ENCODE data around the gene GAS7. TPM values are rescaled to one million over a fixed set of nuclear protein-coding genes. Genes with fewer than 3 reads are reported as not detected.

Gene GAS7
- total RNA-seq, 3 donors from 2014 or later = 0.30 to 1.6 (median 0.82) TPM

DNA sequence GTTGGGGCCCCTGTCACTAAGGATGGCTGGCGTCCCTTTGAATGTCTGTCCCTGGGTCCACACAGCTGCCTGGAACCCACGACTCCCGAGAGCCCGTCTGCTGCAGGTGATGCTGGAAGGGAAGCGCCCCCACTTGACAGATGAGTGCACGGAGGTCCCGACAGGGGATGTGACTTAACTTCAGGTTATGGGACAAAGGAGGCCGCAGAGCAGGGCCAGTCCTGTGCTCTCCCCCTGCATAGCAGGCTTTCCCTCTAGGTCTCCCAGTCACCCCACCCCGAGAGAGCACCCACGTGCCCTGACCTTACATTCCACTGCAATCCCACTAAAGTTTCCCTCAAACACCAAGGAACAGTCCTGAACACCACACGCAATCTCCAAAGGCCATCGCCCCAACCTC is 287.3 kb downstream of the GAS7 start:
- no peaks in the 10 kb centered on the region for H3K9me3 Mint-ChIP-seq
- no peak overlapping the region for H3K4me3 Mint-ChIP-seq
- no peaks in the 10 kb centered on the region for H3K36me3 Mint-ChIP-seq (ENCODE audit: insufficient read depth)
- no peaks in the 10 kb centered on the region for H3K27me3 Mint-ChIP-seq (ENCODE audit: low read depth)
- DNase-seq (no peak), ATAC-seq (no peak)
- H3K4me1 Mint-ChIP-seq (ENCODE audit: low read depth) = no peaks in the 10 kb centered on the region

DNA sequence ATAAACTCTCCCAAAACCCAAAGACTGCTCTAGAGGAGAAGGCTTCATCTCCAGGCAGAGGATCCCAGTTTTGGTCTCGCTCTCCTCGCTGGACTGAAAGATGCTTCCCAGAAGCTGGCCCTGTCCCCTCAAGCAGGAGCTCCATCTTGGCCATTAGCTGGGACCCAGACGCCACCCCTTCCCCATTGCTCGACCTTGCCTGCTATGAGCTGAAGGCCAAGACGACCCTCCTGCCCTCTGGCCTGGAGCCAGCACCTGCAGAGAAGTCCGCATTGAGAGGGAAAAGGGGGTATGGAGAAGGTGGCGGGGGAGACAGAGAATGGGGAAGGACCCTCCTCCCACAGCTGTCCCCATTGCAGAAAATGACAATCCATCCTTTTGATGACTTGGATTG is 289.8 kb downstream of the GAS7 start:
- ATAC-seq (no peak), DNase-seq (no peak)
- H3K4me1 Mint-ChIP-seq (ENCODE audit: low read depth) = no peaks in the 10 kb centered on the region
- no peaks in the 10 kb centered on the region for H3K9me3 Mint-ChIP-seq
- H3K36me3 Mint-ChIP-seq (ENCODE audit: insufficient read depth) = no peaks in the 10 kb centered on the region
- H3K4me3 Mint-ChIP-seq = no peak overlapping the region
- no peaks in the 10 kb centered on the region for H3K27me3 Mint-ChIP-seq (ENCODE audit: low read depth)

GRCh38 chr17:9907883-9908648 is 290.3 kb downstream of the GAS7 start:
- no peak for DNase-seq
- Mint-ChIP-seq H3K27me3 (ENCODE audit: low read depth) (no peaks in the 10 kb centered on the region), H3K4me1 (ENCODE audit: low read depth) (no peaks in the 10 kb centered on the region), H3K4me3 (no peak overlapping the region), H3K9me3 (no peaks in the 10 kb centered on the region), H3K36me3 (ENCODE audit: insufficient read depth) (no peaks in the 10 kb centered on the region)
- no peak for ATAC-seq

DNA sequence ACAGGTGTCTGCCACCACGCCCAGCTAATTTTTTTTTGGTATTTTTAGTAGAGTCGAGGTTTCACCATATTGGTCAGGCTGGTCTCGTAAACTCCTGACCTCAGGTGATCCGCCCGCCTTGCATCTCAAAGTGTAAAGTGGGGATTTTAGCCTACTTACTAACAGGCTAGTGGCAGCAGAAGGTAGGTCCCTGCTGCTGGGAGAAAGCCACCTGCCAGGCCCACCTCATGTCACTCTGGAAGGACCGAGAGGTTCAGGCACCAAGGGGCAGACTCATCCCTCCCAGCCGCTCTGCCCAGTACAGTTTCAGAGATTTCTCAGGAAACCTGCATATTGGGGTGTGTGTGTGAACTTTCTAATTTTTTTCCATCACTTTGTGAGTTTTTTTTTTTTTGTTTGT is 291.3 kb downstream of the GAS7 start:
- DNase-seq (no peak), ATAC-seq (no peak)
- no peaks in the 10 kb centered on the region for H3K4me1 Mint-ChIP-seq (ENCODE audit: low read depth)
- no peaks in the 10 kb centered on the region for H3K36me3 Mint-ChIP-seq (ENCODE audit: insufficient read depth)
- H3K9me3 Mint-ChIP-seq = no peaks in the 10 kb centered on the region
- no peaks in the 10 kb centered on the region for H3K27me3 Mint-ChIP-seq (ENCODE audit: low read depth)
- no peak overlapping the region for H3K4me3 Mint-ChIP-seq

- H3K27me3 Mint-ChIP-seq (ENCODE audit: low read depth) = no peaks in the 10 kb centered on the region
- no peaks in the 10 kb centered on the region for H3K9me3 Mint-ChIP-seq
- DNase-seq = no peak
- H3K4me3 Mint-ChIP-seq = no peak overlapping the region
- no peaks in the 10 kb centered on the region for H3K36me3 Mint-ChIP-seq (ENCODE audit: insufficient read depth)
- no peak for ATAC-seq
- no peaks in the 10 kb centered on the region for H3K4me1 Mint-ChIP-seq (ENCODE audit: low read depth)
Measured at GRCh38 chr17:9906616-9907015, 291.8 kb downstream of the GAS7 start.

DNA sequence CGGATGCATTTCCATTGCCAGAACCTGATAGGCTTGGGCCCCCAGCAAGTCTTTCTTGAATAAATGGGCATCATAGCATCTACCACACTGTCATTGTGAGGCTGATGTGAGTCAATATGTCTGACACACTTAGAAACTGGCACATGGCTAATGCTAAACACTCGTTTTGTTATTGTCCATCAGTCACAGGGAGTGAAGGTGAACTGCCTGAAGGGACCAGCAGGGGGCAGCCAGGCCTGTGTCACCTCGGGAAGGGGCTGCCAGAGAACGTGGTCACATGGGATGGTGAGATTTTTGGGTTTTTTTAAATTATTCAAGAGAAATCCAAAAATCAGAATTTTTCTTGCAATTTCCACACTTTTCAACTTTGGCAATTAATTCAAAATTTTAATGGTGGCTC is 292.5 kb downstream of the GAS7 start:
- Mint-ChIP-seq H3K4me1 (ENCODE audit: low read depth) (no peaks in the 10 kb centered on the region), H3K9me3 (no peaks in the 10 kb centered on the region), H3K27me3 (ENCODE audit: low read depth) (peaks cover 3% of the 10 kb centered on the region), H3K4me3 (no peak overlapping the region), H3K36me3 (ENCODE audit: insufficient read depth) (no peaks in the 10 kb centered on the region)
- ATAC-seq = peak in 1 of 2 donors; percentile 55
- no peak for DNase-seq

DNA sequence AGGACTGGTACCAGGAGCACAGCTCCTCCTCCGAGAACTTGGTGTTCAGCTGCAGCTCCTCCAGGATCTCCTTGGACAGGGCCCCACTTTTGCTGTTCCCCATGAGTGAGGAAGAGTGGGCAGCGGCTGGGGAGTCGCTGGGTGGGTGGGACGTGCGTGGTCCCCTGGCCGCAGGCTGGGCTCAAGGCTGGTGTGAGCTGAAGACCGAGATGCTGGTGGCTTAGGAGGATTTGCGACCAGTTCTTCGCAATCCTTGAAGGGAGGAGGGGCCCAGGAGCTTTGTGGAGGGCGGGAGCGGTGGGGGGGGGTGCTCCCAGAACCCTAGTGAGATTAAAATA is 293.4 kb downstream of the GAS7 start, which contains the start of gene RCVRN:
RCVRN (minus strand) TSS at position 194 of the 338 bp plus-strand sequence; CDS start at position 103, 91 bp downstream.
- Mint-ChIP-seq H3K36me3 (ENCODE audit: insufficient read depth) (no peaks in the 10 kb centered on the region), H3K9me3 (no peaks in the 10 kb centered on the region), H3K4me1 (ENCODE audit: low read depth) (no peaks in the 10 kb centered on the region), H3K4me3 (no peak within 1 kb of the TSS), H3K27me3 (ENCODE audit: low read depth) (peaks cover 6% of the 10 kb centered on the region)
- no peak for DNase-seq
- no peak for ATAC-seq

DNA sequence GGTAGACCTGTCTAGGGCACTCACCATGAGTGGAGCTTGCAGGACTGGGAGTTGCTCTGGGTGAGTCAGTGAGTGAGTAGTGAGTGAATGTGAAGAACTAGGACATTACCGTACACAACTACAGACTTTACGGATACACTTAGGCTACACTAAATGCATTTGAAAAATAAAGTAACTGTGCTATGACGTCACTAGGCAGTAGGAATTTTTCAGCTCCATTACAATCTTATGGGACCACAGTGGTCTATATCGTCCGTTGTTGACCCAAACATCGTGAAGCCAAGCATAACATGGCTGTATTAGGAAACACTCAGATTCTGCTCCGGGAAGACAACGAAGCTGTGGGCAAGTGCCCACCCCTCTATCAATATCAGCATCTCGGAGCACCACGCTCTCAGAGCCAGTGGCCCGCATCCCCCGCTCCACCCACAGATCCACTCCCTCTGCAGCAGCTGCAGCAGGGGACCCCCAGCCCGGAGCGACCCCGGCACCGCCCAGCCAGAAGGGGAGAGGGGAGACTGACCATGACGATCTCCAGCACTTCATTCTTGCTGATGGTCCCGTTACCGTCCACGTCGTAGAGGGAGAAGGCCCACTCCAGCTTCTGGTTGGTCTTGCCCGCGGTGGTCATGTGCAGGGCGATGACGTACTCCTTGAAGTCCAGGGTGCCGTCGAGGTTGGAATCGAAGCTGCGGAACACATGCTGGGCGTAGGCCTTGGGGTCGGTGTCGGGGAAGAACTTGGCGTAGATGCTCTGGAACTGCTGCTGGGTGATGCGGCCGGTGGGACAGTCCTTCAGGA is 293.9 kb downstream of the GAS7 start:
- ATAC-seq = no peak
- DNase-seq = no peak
- Mint-ChIP-seq H3K27me3 (ENCODE audit: low read depth) (peaks cover 6% of the 10 kb centered on the region), H3K36me3 (ENCODE audit: insufficient read depth) (no peaks in the 10 kb centered on the region), H3K9me3 (no peaks in the 10 kb centered on the region), H3K4me1 (ENCODE audit: low read depth) (no peaks in the 10 kb centered on the region), H3K4me3 (no peak overlapping the region)

DNA sequence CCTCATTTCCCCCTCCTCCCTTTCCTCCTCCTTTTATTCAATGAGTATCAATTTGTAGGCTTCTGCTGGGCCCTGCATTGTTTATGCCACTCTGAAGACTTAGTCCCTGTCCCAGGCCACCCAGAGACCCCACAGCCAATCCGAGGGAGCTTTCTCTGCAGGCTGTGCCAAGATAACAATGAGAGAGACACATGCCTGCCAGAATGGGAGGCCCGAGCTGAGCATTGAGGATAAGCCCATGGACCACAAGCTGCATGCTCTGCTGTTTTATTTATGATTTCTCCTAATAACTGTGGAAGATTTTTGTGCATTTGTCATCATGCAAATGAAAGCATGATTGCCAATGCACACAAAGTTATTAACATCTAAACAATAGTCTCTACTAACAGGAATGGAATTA is 296.3 kb downstream of the GAS7 start:
- H3K4me3 Mint-ChIP-seq = no peak overlapping the region
- peaks cover 11% of the 10 kb centered on the region for H3K27me3 Mint-ChIP-seq (ENCODE audit: low read depth)
- H3K9me3 Mint-ChIP-seq = no peaks in the 10 kb centered on the region
- no peaks in the 10 kb centered on the region for H3K36me3 Mint-ChIP-seq (ENCODE audit: insufficient read depth)
- H3K4me1 Mint-ChIP-seq (ENCODE audit: low read depth) = no peaks in the 10 kb centered on the region
- no peak for ATAC-seq
- no peak for DNase-seq

- DNase-seq (no peak), ATAC-seq (no peak)
- H3K4me3 Mint-ChIP-seq = no peak overlapping the region
- H3K36me3 Mint-ChIP-seq (ENCODE audit: insufficient read depth) = no peaks in the 10 kb centered on the region
- peaks cover 11% of the 10 kb centered on the region for H3K27me3 Mint-ChIP-seq (ENCODE audit: low read depth)
- H3K9me3 Mint-ChIP-seq = no peaks in the 10 kb centered on the region
- H3K4me1 Mint-ChIP-seq (ENCODE audit: low read depth) = no peaks in the 10 kb centered on the region
Measured at GRCh38 chr17:9900784-9901183, 297.6 kb downstream of the GAS7 start.

GRCh38 chr17:9900044-9900594 is 298.3 kb downstream of the GAS7 start:
- Mint-ChIP-seq H3K4me1 (ENCODE audit: low read depth) (no peaks in the 10 kb centered on the region), H3K4me3 (no peak overlapping the region), H3K9me3 (no peaks in the 10 kb centered on the region), H3K27me3 (ENCODE audit: low read depth) (peaks cover 11% of the 10 kb centered on the region), H3K36me3 (ENCODE audit: insufficient read depth) (no peaks in the 10 kb centered on the region)
- DNase-seq = no peak
- no peak for ATAC-seq

- DNase-seq (no peak), ATAC-seq (no peak)
- no peaks in the 10 kb centered on the region for H3K4me1 Mint-ChIP-seq (ENCODE audit: low read depth)
- H3K27me3 Mint-ChIP-seq (ENCODE audit: low read depth) = peaks cover 11% of the 10 kb centered on the region
- H3K4me3 Mint-ChIP-seq = no peak overlapping the region
- H3K9me3 Mint-ChIP-seq = no peaks in the 10 kb centered on the region
- no peaks in the 10 kb centered on the region for H3K36me3 Mint-ChIP-seq (ENCODE audit: insufficient read depth)
Measured at GRCh38 chr17:9899280-9900043, 298.9 kb downstream of the GAS7 start.

DNA sequence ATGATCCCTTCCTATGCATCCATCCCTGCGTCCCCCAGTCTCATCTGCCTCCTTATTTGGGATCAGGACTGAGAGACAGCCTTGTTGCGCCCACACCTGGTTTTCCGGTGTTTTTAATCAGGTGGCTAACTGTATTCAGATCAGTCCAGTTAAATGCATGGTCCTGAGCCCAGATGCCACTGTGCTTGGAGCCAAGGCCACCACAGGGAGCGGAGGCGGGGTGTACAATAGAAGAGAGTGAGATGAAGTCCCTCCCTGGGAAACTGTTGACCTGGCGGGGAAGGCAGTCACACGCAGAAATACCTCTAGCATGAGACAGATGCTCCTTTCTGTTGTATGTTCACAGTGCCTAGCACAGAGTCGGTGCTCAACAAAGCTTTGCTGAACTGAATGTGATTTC is 299.6 kb downstream of the GAS7 start:
- no peak for DNase-seq
- no peaks in the 10 kb centered on the region for H3K36me3 Mint-ChIP-seq (ENCODE audit: insufficient read depth)
- H3K27me3 Mint-ChIP-seq (ENCODE audit: low read depth) = peaks cover 14% of the 10 kb centered on the region
- no peak overlapping the region for H3K4me3 Mint-ChIP-seq
- H3K9me3 Mint-ChIP-seq = no peaks in the 10 kb centered on the region
- ATAC-seq = no peak
- no peaks in the 10 kb centered on the region for H3K4me1 Mint-ChIP-seq (ENCODE audit: low read depth)

DNA sequence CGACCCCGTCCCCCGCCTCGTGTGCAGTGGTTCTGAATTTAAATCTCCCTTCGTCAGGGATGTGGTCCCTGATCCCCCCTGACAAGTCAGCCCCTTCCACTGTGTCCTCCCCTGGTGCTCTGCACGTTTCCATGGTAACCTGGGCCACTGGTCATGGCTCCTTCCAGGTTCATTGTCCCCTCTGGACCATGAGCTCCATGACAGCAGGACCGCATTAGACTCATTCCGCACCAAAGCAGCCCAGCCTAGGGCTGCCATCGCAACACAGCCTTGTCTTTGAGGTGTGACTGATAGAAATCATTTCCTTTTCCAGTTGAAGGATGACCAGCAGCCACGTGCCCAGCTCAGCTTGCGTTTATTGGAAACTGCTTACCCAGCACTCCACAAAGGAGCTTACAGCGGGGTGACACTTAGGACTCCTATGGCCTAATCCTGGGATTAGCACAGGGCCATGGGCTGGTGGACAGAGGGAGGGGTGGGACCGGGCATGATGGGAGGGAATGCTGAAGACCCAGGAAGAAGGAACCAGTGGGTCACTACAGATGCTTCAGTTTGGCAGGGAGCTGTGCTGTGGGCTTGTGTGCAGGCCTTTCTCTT is 300.9 kb downstream of the GAS7 start:
- H3K9me3 Mint-ChIP-seq = no peaks in the 10 kb centered on the region
- no peak overlapping the region for H3K4me3 Mint-ChIP-seq
- H3K27me3 Mint-ChIP-seq (ENCODE audit: low read depth) = peaks cover 20% of the 10 kb centered on the region
- ATAC-seq (no peak), DNase-seq (no peak)
- no peaks in the 10 kb centered on the region for H3K36me3 Mint-ChIP-seq (ENCODE audit: insufficient read depth)
- H3K4me1 Mint-ChIP-seq (ENCODE audit: low read depth) = no peaks in the 10 kb centered on the region

All from activated T-cell treated with anti-CD3 and anti-CD28 coated beads, Interleukin-2, amount 50 U/mL, for 4 hours (primary cell).